Fibroblast of mammary gland (primary cell): ENCODE data around the gene SPAG5.
"Not testable (repeated sequence)": the region's sequence is repeated elsewhere in the genome, so short reads cannot be mapped to it uniquely, and the experiment has no call there.

ENCODE experiments used
- DNase-seq: peaks from one replicate; pipeline ENCODE4 v3.0.0-alpha.2; 2010; ENCODE audit warnings: low read depth
- H3K4me3 ChIP-seq: 2 replicates; pipeline ENCODE4 v1.5.1; 2011; ENCODE audit warnings: low read depth, mild to moderate bottlenecking, low read length, moderate library complexity; ENCODE audit not compliant: control insufficient read depth
- TF ChIP-seq, protein P1 (sequence below): conservative IDR thresholded peaks from 2 replicates; pipeline ENCODE4 v1.5.1; 2011; ENCODE audit warnings: low read depth, low read length, inconsistent platforms; ENCODE audit not compliant: control insufficient read depth, insufficient read depth

Gene SPAG5

DNA sequence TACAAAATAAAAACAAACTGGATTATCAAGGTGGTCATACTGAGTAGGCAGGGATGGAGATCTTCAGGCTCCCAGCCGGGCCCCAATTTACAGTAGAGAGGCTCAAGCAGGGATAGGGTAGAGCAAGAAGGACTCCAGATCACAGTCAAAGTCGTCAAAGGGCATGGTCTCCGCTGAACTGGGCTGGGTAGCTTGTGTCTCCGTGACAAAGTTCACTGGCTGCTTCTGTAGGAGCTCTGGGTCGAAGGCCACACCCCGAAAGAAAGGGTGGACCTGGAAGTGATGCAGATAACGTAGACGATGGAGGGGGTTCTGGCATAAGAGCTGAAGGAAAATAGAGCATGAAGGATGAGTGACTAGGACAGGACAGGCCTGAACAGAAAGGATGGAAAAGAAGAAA, 11.6 kb upstream of the SPAG5 start:
- TF ChIP-seq, protein P1, sequence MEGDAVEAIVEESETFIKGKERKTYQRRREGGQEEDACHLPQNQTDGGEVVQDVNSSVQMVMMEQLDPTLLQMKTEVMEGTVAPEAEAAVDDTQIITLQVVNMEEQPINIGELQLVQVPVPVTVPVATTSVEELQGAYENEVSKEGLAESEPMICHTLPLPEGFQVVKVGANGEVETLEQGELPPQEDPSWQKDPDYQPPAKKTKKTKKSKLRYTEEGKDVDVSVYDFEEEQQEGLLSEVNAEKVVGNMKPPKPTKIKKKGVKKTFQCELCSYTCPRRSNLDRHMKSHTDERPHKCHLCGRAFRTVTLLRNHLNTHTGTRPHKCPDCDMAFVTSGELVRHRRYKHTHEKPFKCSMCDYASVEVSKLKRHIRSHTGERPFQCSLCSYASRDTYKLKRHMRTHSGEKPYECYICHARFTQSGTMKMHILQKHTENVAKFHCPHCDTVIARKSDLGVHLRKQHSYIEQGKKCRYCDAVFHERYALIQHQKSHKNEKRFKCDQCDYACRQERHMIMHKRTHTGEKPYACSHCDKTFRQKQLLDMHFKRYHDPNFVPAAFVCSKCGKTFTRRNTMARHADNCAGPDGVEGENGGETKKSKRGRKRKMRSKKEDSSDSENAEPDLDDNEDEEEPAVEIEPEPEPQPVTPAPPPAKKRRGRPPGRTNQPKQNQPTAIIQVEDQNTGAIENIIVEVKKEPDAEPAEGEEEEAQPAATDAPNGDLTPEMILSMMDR = no peak
- DNase-seq = no peak
- H3K4me3 ChIP-seq = no peak overlapping the region

DNA sequence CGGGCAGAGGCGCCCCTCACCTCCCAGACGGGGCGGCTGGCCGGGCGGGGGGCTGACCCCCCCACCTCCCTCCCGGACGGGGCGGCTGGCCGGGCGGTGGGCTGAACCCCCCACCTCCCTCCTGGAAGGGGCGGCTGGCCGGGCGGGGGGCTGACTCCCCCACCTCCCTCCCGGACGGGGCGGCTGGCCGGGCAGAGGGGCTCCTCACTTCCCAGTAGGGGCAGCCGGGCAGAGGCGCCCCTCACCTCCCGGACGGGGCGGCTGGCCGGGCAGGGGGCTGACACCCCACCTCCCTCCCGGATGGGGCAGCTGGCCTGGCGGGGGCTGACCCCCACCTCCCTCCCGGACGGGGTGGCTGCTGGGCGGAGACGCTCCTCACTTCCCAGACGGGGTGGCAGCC, 5.2 kb upstream of the SPAG5 start:
- not testable (repeated sequence) for H3K4me3 ChIP-seq, DNase-seq

DNA sequence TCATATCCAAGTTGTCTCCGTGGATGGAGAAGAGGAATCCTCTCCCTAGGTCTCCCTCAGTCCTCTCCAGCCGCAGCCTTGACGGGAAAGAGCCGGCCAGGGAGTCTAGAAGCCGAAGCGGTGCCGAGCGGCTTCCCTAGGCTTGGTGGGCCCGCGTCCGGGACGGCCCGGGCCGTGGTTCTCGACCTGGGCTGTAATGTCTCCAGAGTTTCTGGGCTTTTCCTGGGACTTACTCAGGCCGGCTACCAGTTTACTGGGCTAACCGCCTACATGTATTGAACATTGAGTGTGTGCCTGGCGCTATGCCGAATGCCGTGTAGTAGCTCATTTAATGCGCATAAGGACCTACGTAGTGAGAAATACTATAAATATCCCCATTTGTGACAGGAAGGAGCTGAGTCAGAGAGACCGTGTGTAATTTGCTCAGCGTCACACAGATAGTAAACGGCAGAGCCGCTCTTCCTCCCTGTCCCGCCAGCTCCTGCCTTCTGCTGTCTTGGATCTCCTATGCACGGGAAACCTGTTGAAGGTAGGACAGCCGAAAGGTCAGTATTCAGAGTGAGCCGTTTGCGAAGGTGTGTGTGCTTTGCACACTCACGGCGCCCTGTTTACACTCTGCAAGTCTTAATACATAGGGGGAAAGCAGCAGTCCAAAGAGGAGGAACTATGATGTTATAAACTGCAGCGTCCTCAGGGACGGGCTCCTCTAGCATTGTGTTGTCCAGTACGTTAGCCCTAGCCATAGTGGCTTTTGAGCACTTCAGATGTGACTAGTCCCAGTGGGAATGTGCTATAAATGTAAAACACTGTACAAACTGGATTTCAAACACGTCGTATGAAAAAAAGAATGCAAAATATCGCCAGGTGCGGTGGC, 723 bp upstream of the SPAG5 start:
- peak overlapping the region; percentile 89 for H3K4me3 ChIP-seq
- DNase-seq = peak; percentile 98

DNA sequence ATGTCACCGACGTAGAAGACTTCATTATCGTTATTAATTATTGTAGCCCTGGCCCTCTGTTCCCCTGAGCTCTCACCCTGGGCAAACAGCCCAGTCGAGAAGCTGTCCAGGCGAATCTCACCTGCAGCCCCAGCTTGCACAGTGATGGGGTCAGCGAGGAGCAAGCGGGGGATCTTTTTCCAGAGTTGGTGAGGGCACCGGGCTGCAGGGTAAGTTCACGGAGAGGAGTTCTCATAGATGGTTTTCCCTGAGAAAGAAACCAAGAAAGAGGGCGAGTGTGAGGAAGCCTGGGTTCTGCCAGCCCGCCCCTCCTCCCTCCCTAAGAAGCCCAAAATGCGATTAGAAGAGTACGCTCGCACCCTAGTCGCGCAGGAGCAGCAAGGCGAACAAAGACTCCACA, 436 bp downstream of the SPAG5 start:
- TF ChIP-seq, protein P1 = no peak
- no peak for DNase-seq
- H3K4me3 ChIP-seq = peak overlapping the region; percentile 89

More for the DNA sequence above, 723 bp upstream of the SPAG5 start:
- TF ChIP-seq, protein P1 = no peak

- TF ChIP-seq, protein P1 = no peak
- no peak for DNase-seq
- peak overlapping the region; percentile 89 for H3K4me3 ChIP-seq
Measured at GRCh38 chr17:28597606-28598383, 1.0 kb downstream of the SPAG5 start.

GRCh38 chr17:28592260-28592659, 6.6 kb downstream of the SPAG5 start:
- no peak overlapping the region for H3K4me3 ChIP-seq
- DNase-seq = no peak
- TF ChIP-seq, protein P1 = no peak

DNA sequence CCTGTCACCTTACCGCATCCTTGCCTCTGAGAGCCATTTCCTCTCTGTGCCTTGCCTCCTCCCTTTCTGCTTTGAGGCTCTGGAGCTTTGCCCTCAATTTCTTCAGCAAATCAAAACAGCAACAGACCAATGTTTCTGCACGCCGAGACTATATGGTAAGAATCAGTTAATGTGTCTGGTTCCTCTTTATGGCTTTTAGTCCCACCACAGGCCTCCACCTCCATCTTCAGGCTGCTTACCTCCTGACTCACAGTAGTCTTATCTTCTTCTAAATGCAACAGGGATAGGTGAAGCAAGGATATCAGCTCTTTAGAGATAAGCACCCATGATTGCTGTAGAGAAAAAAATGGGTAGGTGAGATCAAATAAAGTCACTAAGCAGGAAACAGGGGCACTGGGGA, 13.0 kb downstream of the SPAG5 start:
- TF ChIP-seq, protein P1 = no peak
- H3K4me3 ChIP-seq = no peak overlapping the region

More for the DNA sequence above, 13.0 kb downstream of the SPAG5 start:
- DNase-seq = no peak
